ENCODE data around the gene VCPKMT.
A peak's percentile ranks its signal among the peaks of the same experiment; 100 is the strongest.

VCPKMT gene

GRCh38 chr14:50089208-50089607 is 27.2 kb downstream of the VCPKMT start:
- DNase-seq (ENCODE audit: low spot score): no peak
- Histone ChIP-seq H4K91ac (ENCODE audit: low read depth, low read length, poor library complexity) (no peak overlapping the region), H2BK15ac (ENCODE audit: low read length) (no peak overlapping the region), H3K4ac (ENCODE audit: low read length) (no peak overlapping the region), H2BK120ac (ENCODE audit: low read depth, low read length) (no peak overlapping the region), H3K18ac (ENCODE audit: low read length) (no peak overlapping the region), H2AK5ac (ENCODE audit: low read depth, low read length) (no peak overlapping the region), H3K23ac (ENCODE audit: low read depth, low read length, poor library complexity) (no peak overlapping the region), H3K9ac (ENCODE audit: low read depth, low read length, poor library complexity) (no peak overlapping the region), H2BK5ac (ENCODE audit: low read length) (no peak overlapping the region), H2AFZ (ENCODE audit: low read length) (no peak overlapping the region), H3K4me2 (ENCODE audit: insufficient read depth, low read length, poor library complexity, severe bottlenecking) (no peak overlapping the region), H3K27ac (replicated peaks; ENCODE audit: low read length) (no peak overlapping the region), H3K79me1 (ENCODE audit: low read depth, low read length) (no peaks in the 10 kb centered on the region), H3K9me3 (replicated peaks in 1 of 2; ENCODE audit: control insufficient read depth in 2 of 2, insufficient read depth in 1 of 2, low read depth in 1 of 2, low read length in 2 of 2) (no peaks in the 10 kb centered on the region), H3K4me3 (ENCODE audit: low read length in 2 of 2) (peak overlapping the region in 1 of 2 donors; percentile 55), H3K36me3 (replicated peaks in 1 of 2; ENCODE audit: control insufficient read depth in 2 of 2, insufficient read depth in 2 of 2, low read length in 2 of 2) (no peaks in the 10 kb centered on the region), H3K27me3 (ENCODE audit: control insufficient read depth in 3 of 3, insufficient read depth in 3 of 3, low read depth in 1 of 3, low read length in 3 of 3) (no peaks in the 10 kb centered on the region), H3K14ac (ENCODE audit: low read length) (no peak overlapping the region), H2BK12ac (ENCODE audit: low read length) (no peak overlapping the region), H3K4me1 (ENCODE audit: control insufficient read depth in 2 of 2, insufficient read depth in 1 of 2, low read depth in 1 of 2, low read length in 2 of 2) (no peaks in the 10 kb centered on the region), H4K8ac (ENCODE audit: low read depth, low read length) (no peak overlapping the region)
- no CpG with 5 or more reads among the region's 5 CpGs for WGBS, 2 donors (ENCODE audit: extremely low coverage in 2 of 2, insufficient read length in 2 of 2, insufficient replicate concordance in 1 of 2)

GRCh38 chr14:50088731-50089130 is 27.6 kb downstream of the VCPKMT start:
- H2AK5ac ChIP-seq (ENCODE audit: low read depth, low read length): no peak overlapping the region
- no peak overlapping the region for H4K91ac ChIP-seq (ENCODE audit: low read depth, low read length, poor library complexity)
- no peak overlapping the region for H3K9ac ChIP-seq (ENCODE audit: low read depth, low read length, poor library complexity)
- H3K14ac ChIP-seq (ENCODE audit: low read length): no peak overlapping the region
- H2BK120ac ChIP-seq (ENCODE audit: low read depth, low read length): no peak overlapping the region
- H3K4me3 ChIP-seq (ENCODE audit: low read length in 2 of 2): no peak overlapping the region
- H3K27me3 ChIP-seq (ENCODE audit: control insufficient read depth in 3 of 3, insufficient read depth in 3 of 3, low read depth in 1 of 3, low read length in 3 of 3): no peaks in the 10 kb centered on the region
- no peak overlapping the region for H4K8ac ChIP-seq (ENCODE audit: low read depth, low read length)
- H3K79me1 ChIP-seq (ENCODE audit: low read depth, low read length): no peaks in the 10 kb centered on the region
- H3K36me3 ChIP-seq (replicated peaks in 1 of 2; ENCODE audit: control insufficient read depth in 2 of 2, insufficient read depth in 2 of 2, low read length in 2 of 2): no peaks in the 10 kb centered on the region
- DNase-seq (ENCODE audit: low spot score): no peak
- H3K18ac ChIP-seq (ENCODE audit: low read length): no peak overlapping the region
- no peak overlapping the region for H3K23ac ChIP-seq (ENCODE audit: low read depth, low read length, poor library complexity)
- H2BK12ac ChIP-seq (ENCODE audit: low read length): no peak overlapping the region
- no peak overlapping the region for H3K4me2 ChIP-seq (ENCODE audit: insufficient read depth, low read length, poor library complexity, severe bottlenecking)
- no peaks in the 10 kb centered on the region for H3K4me1 ChIP-seq (ENCODE audit: control insufficient read depth in 2 of 2, insufficient read depth in 1 of 2, low read depth in 1 of 2, low read length in 2 of 2)
- H2AFZ ChIP-seq (ENCODE audit: low read length): no peak overlapping the region
- H3K9me3 ChIP-seq (replicated peaks in 1 of 2; ENCODE audit: control insufficient read depth in 2 of 2, insufficient read depth in 1 of 2, low read depth in 1 of 2, low read length in 2 of 2): no peaks in the 10 kb centered on the region
- no peak overlapping the region for H3K27ac ChIP-seq (replicated peaks; ENCODE audit: low read length)
- H2BK5ac ChIP-seq (ENCODE audit: low read length): no peak overlapping the region
- H3K4ac ChIP-seq (ENCODE audit: low read length): no peak overlapping the region
- no CpG with 5 or more reads among the region's 2 CpGs for WGBS, 2 donors (ENCODE audit: extremely low coverage in 2 of 2, insufficient read length in 2 of 2, insufficient replicate concordance in 1 of 2)
- no peak overlapping the region for H2BK15ac ChIP-seq (ENCODE audit: low read length)

DNA sequence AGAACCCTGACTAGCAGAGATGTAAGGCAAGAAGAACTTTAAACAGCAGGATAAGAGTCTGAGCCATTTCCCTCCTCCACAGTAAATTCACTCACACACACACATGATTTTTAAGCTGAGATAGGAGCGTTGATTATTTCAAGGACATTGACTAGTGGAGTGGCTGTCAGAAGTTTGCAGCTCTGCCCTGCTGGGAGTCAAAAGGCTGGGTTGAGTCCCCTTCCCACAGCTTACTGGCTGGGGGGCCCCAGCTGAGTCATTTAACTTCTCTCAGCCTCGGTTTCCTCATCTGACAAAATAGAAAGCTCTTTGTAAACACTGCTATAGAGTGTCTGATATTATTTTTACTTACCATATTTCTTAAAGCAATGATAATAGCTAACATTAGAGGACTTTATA is 28.3 kb downstream of the VCPKMT start:
- Histone ChIP-seq H3K9ac (ENCODE audit: low read depth, low read length, poor library complexity) (no peak overlapping the region), H3K36me3 (replicated peaks in 1 of 2; ENCODE audit: control insufficient read depth in 2 of 2, insufficient read depth in 2 of 2, low read length in 2 of 2) (no peaks in the 10 kb centered on the region), H4K91ac (ENCODE audit: low read depth, low read length, poor library complexity) (no peak overlapping the region), H2AK5ac (ENCODE audit: low read depth, low read length) (no peak overlapping the region), H3K79me1 (ENCODE audit: low read depth, low read length) (no peaks in the 10 kb centered on the region), H2AFZ (ENCODE audit: low read length) (no peak overlapping the region), H2BK120ac (ENCODE audit: low read depth, low read length) (no peak overlapping the region), H3K4me3 (ENCODE audit: low read length in 2 of 2) (no peak overlapping the region), H4K8ac (ENCODE audit: low read depth, low read length) (no peak overlapping the region), H2BK15ac (ENCODE audit: low read length) (no peak overlapping the region), H3K27ac (replicated peaks; ENCODE audit: low read length) (no peak overlapping the region), H3K23ac (ENCODE audit: low read depth, low read length, poor library complexity) (no peak overlapping the region), H3K27me3 (ENCODE audit: control insufficient read depth in 3 of 3, insufficient read depth in 3 of 3, low read depth in 1 of 3, low read length in 3 of 3) (no peaks in the 10 kb centered on the region), H3K4ac (ENCODE audit: low read length) (no peak overlapping the region), H2BK12ac (ENCODE audit: low read length) (no peak overlapping the region), H3K4me2 (ENCODE audit: insufficient read depth, low read length, poor library complexity, severe bottlenecking) (no peak overlapping the region), H3K9me3 (replicated peaks in 1 of 2; ENCODE audit: control insufficient read depth in 2 of 2, insufficient read depth in 1 of 2, low read depth in 1 of 2, low read length in 2 of 2) (no peaks in the 10 kb centered on the region), H2BK5ac (ENCODE audit: low read length) (no peak overlapping the region), H3K14ac (ENCODE audit: low read length) (no peak overlapping the region), H3K18ac (ENCODE audit: low read length) (no peak overlapping the region), H3K4me1 (ENCODE audit: control insufficient read depth in 2 of 2, insufficient read depth in 1 of 2, low read depth in 1 of 2, low read length in 2 of 2) (no peaks in the 10 kb centered on the region)
- WGBS, 2 donors (ENCODE audit: extremely low coverage in 2 of 2, insufficient read length in 2 of 2, insufficient replicate concordance in 1 of 2): no CpG with 5 or more reads among the region's 2 CpGs
- no peak for DNase-seq (ENCODE audit: low spot score)

DNA sequence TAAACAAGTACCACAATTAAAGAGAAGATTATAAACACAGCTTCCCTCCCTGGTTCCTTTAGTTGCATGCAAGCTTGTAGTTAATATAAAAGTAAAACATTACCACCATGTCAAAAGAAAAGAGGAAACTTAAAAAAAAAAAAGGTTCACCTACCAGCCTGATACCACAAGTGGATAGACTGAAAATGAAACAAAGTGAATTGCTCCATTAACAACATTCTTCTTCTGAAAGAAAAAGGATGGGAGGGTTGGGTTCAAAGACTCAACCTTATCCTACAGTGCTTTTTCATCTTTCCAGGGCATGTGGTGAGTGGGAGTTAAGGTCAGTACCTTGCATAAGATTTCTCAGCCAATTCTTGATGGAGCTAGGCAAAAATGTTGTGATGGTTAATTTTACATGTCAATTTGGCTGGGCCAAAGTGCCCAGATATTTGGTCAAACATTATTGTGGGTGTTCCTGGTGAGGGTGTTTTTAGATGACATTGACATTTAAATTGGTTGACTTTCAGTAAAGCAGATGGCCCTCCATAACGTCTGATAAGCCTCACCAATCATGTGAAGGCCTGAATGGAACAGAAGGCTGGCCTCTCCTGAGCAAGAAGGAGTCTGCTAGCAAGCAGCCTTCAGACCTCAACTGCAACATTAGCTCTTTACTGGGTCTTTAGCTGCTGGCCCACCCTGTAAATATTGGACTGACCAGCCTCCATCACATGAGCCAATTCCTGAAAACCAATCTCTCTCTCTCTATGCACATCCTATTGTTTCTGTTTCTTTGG is 28.8 kb downstream of the VCPKMT start:
- H2BK5ac ChIP-seq (ENCODE audit: low read length): no peak overlapping the region
- H3K27me3 ChIP-seq (ENCODE audit: control insufficient read depth in 3 of 3, insufficient read depth in 3 of 3, low read depth in 1 of 3, low read length in 3 of 3): no peaks in the 10 kb centered on the region
- H2AK5ac ChIP-seq (ENCODE audit: low read depth, low read length): no peak overlapping the region
- H3K79me1 ChIP-seq (ENCODE audit: low read depth, low read length): no peaks in the 10 kb centered on the region
- H2BK12ac ChIP-seq (ENCODE audit: low read length): no peak overlapping the region
- no peak overlapping the region for H4K8ac ChIP-seq (ENCODE audit: low read depth, low read length)
- H3K4me3 ChIP-seq (ENCODE audit: low read length in 2 of 2): no peak overlapping the region
- no peak overlapping the region for H3K9ac ChIP-seq (ENCODE audit: low read depth, low read length, poor library complexity)
- H2BK15ac ChIP-seq (ENCODE audit: low read length): no peak overlapping the region
- no peak overlapping the region for H3K14ac ChIP-seq (ENCODE audit: low read length)
- no peak overlapping the region for H4K91ac ChIP-seq (ENCODE audit: low read depth, low read length, poor library complexity)
- no peak overlapping the region for H3K27ac ChIP-seq (replicated peaks; ENCODE audit: low read length)
- WGBS, 2 donors (ENCODE audit: extremely low coverage in 2 of 2, insufficient read length in 2 of 2, insufficient replicate concordance in 1 of 2): no CpG with 5 or more reads among the region's 1 CpG
- H3K4me1 ChIP-seq (ENCODE audit: control insufficient read depth in 2 of 2, insufficient read depth in 1 of 2, low read depth in 1 of 2, low read length in 2 of 2): no peaks in the 10 kb centered on the region
- no peak overlapping the region for H3K4ac ChIP-seq (ENCODE audit: low read length)
- H2BK120ac ChIP-seq (ENCODE audit: low read depth, low read length): no peak overlapping the region
- H3K23ac ChIP-seq (ENCODE audit: low read depth, low read length, poor library complexity): no peak overlapping the region
- no peak for DNase-seq (ENCODE audit: low spot score)
- H3K36me3 ChIP-seq (replicated peaks in 1 of 2; ENCODE audit: control insufficient read depth in 2 of 2, insufficient read depth in 2 of 2, low read length in 2 of 2): no peaks in the 10 kb centered on the region
- H3K18ac ChIP-seq (ENCODE audit: low read length): no peak overlapping the region
- H2AFZ ChIP-seq (ENCODE audit: low read length): no peak overlapping the region
- H3K9me3 ChIP-seq (replicated peaks in 1 of 2; ENCODE audit: control insufficient read depth in 2 of 2, insufficient read depth in 1 of 2, low read depth in 1 of 2, low read length in 2 of 2): no peaks in the 10 kb centered on the region
- H3K4me2 ChIP-seq (ENCODE audit: insufficient read depth, low read length, poor library complexity, severe bottlenecking): no peak overlapping the region
